H1 (cell line): Measurements from ENCODE around the gene CRYBB1. TPM values are rescaled to one million over a fixed set of nuclear protein-coding genes. Genes with fewer than 3 reads are reported as not detected.
A peak's percentile ranks its signal among the peaks of the same experiment; 100 is the strongest.

Source experiments
- CTCF ChIA-PET: fragments of 300-600 bp; sonication (Branson Sonifier 250); formaldehyde crosslinking; loops from one replicate; lab custom pipeline; 2021; ENCODE audit not compliant: partially characterized antibody; lab: Charles Lee
- POLR2A ChIA-PET: fragments of 300-600 bp; sonication (Branson Sonifier 250); formaldehyde crosslinking; loops from one replicate; lab custom pipeline; 2021; ENCODE audit warnings: inconsistent platforms; ENCODE audit not compliant: partially characterized antibody; lab: Charles Lee
- DNase-seq, 2 experiments: peaks; one replicate each; pipeline versions ENCODE4 v3.0.0 to v3.0.0-alpha.2; 2010 to 2022; ENCODE audit warnings: low spot score in 2 of 2, low read depth in 1 of 2, mixed read lengths in 1 of 2
- FAIRE-seq: peaks from 2 replicates; lab custom pipeline; 2011; peaks lifted over from hg19 to GRCh38; lab: Jason Lieb, UNC
- H2AFZ ChIP-seq: 2 replicates; pipeline ENCODE4 v1.8.1; 2012; ENCODE audit warnings: low read length, inconsistent platforms
- H2AK5ac ChIP-seq: 2 replicates; pipeline ENCODE4 v1.6.1; 2013; ENCODE audit warnings: low read depth, low read length
- H2BK120ac ChIP-seq: replicated peaks from 2 replicates; pipeline ENCODE3; 2013; ENCODE audit warnings: low read depth, low read length, inconsistent platforms
- H2BK12ac ChIP-seq: 2 replicates; pipeline ENCODE4 v1.6.1; 2013; ENCODE audit warnings: low read depth, low read length
- H2BK15ac ChIP-seq: 2 replicates; pipeline ENCODE4 v1.6.1; 2013; ENCODE audit warnings: low read length
- H2BK20ac ChIP-seq: 2 replicates; pipeline ENCODE4 v1.6.1; 2013; ENCODE audit warnings: low read length
- H2BK5ac ChIP-seq: 2 replicates; pipeline ENCODE4 v1.6.1; 2013; ENCODE audit warnings: low read depth, low read length
- H3K14ac ChIP-seq: 2 replicates; pipeline ENCODE4 v1.6.1; 2013; ENCODE audit warnings: inconsistent platforms; ENCODE audit not compliant: insufficient read length
- H3K18ac ChIP-seq: 2 replicates; pipeline ENCODE4 v1.6.1; 2013; ENCODE audit warnings: low read length; ENCODE audit errors: extremely low read depth
- H3K23ac ChIP-seq: 2 replicates; pipeline ENCODE4 v1.6.1; 2013; ENCODE audit warnings: inconsistent platforms; ENCODE audit not compliant: insufficient read length
- H3K23me2 ChIP-seq: 2 replicates; pipeline ENCODE4 v1.6.1; 2013; ENCODE audit warnings: low read depth, low read length
- H3K27ac ChIP-seq: 2 replicates; pipeline ENCODE4 v1.6.1; 2011; ENCODE audit warnings: low read depth, low read length, inconsistent platforms
- H3K27me3 ChIP-seq, 4 experiments: replicated peaks in 1 of 4; 1 replicate in 1 of 4; 2 replicates in 3 of 4; pipeline versions ENCODE4 v1.6.1 to v1.8.1; 2011 to 2013; ENCODE audit warnings: low read length in 3 of 4, mild to moderate bottlenecking in 3 of 4, inconsistent platforms in 2 of 4, mixed read lengths in 2 of 4, moderate library complexity in 1 of 4; ENCODE audit not compliant: control insufficient read depth in 3 of 4, insufficient read depth in 3 of 4; ENCODE audit errors: extremely low read depth in 1 of 4
- H3K36me3 ChIP-seq, 4 experiments: 2 replicates each; pipeline versions ENCODE4 v1.6.1 to v1.8.1; 2011 to 2013; ENCODE audit warnings: mild to moderate bottlenecking in 4 of 4, low read length in 3 of 4, moderate library complexity in 2 of 4, control low read depth in 1 of 4, inconsistent platforms in 1 of 4; ENCODE audit not compliant: insufficient read depth in 4 of 4, control insufficient read depth in 2 of 4
- H3K4ac ChIP-seq: replicated peaks from 2 replicates; pipeline ENCODE3; 2013; ENCODE audit warnings: low read length, low read depth, mixed read lengths, inconsistent platforms; ENCODE audit not compliant: insufficient read length
- H3K4me1 ChIP-seq, 4 experiments: replicated peaks in 1 of 4; 1 replicate in 1 of 4; 2 replicates in 3 of 4; pipeline versions ENCODE4 v1.6.1 to v1.8.1; 2011 to 2013; ENCODE audit warnings: low read length in 3 of 4, inconsistent platforms in 2 of 4, mixed read lengths in 1 of 4; ENCODE audit not compliant: insufficient read depth in 4 of 4, control insufficient read depth in 3 of 4
- H3K4me2 ChIP-seq, 2 experiments: 2 replicates each; pipeline versions ENCODE4 v1.6.1 to v1.8.1; 2011 to 2013; ENCODE audit warnings: low read depth in 2 of 2, low read length in 2 of 2, control low read depth in 1 of 2, inconsistent platforms in 1 of 2, mild to moderate bottlenecking in 1 of 2; ENCODE audit not compliant: insufficient read depth in 1 of 2
- H3K4me3 ChIP-seq, 4 experiments: fragments of 200-600, 300-600 bp in 1 of 4; sonication (generic), shearing (Covaris generic), sonication (Bioruptor Twin) in 1 of 4; 2 replicates each; pipeline versions ENCODE4 v1.5.1 to v1.8.1; 2011 to 2016; ENCODE audit warnings: low read length in 4 of 4, low read depth in 3 of 4, control low read depth in 2 of 4, inconsistent platforms in 2 of 4, mild to moderate bottlenecking in 2 of 4, mixed read lengths in 1 of 4, moderate library complexity in 1 of 4; ENCODE audit not compliant: insufficient read depth in 2 of 4; ENCODE audit errors: extremely low read depth in 1 of 4
- H3K56ac ChIP-seq: replicated peaks from 2 replicates; pipeline ENCODE3; 2013; ENCODE audit warnings: low read depth, mild to moderate bottlenecking, mixed read lengths, low read length, inconsistent platforms; ENCODE audit not compliant: insufficient read length
- H3K79me1 ChIP-seq: 2 replicates; pipeline ENCODE4 v1.6.1; 2013; ENCODE audit warnings: low read depth, low read length, control low read depth
- H3K79me2 ChIP-seq, 2 experiments: 2 replicates each; pipeline versions ENCODE4 v1.6.1 to v1.8.1; 2012 to 2013; ENCODE audit warnings: low read length in 2 of 2, mild to moderate bottlenecking in 2 of 2, inconsistent platforms in 1 of 2; ENCODE audit not compliant: insufficient read depth in 2 of 2, control insufficient read depth in 1 of 2
- H3K9ac ChIP-seq, 4 experiments: replicated peaks in 1 of 4; 1 replicate in 1 of 4; 2 replicates in 3 of 4; pipeline versions ENCODE4 v1.6.1 to v1.8.1; 2011 to 2013; ENCODE audit warnings: low read depth in 3 of 4, low read length in 3 of 4, control low read depth in 2 of 4, mild to moderate bottlenecking in 2 of 4, moderate library complexity in 2 of 4, inconsistent platforms in 1 of 4; ENCODE audit errors: extremely low read depth in 1 of 4
- H3K9me3 ChIP-seq, 2 experiments: 2 replicates each; pipeline versions ENCODE4 v1.6.1 to v1.8.1; 2012 to 2013; ENCODE audit warnings: mild to moderate bottlenecking in 2 of 2, moderate library complexity in 2 of 2, control low read depth in 1 of 2, inconsistent platforms in 1 of 2, low read depth in 1 of 2, low read length in 1 of 2, mixed read lengths in 1 of 2; ENCODE audit not compliant: insufficient read depth in 2 of 2
- H4K20me1 ChIP-seq, 2 experiments: replicated peaks in 1 of 2; 2 replicates each; pipeline versions ENCODE3 to v1.8.1; 2011 to 2013; ENCODE audit warnings: inconsistent platforms in 2 of 2, low read length in 2 of 2, mild to moderate bottlenecking in 1 of 2; ENCODE audit not compliant: insufficient read depth in 2 of 2, control insufficient read depth in 1 of 2
- H4K5ac ChIP-seq: 2 replicates; pipeline ENCODE4 v1.6.1; 2013; ENCODE audit warnings: low read length, low read depth, mixed read lengths, inconsistent platforms; ENCODE audit not compliant: insufficient read length
- H4K8ac ChIP-seq: 2 replicates; pipeline ENCODE4 v1.8.0; 2013; ENCODE audit warnings: mild to moderate bottlenecking, moderate library complexity, low read length, inconsistent platforms; ENCODE audit not compliant: insufficient read depth; ENCODE audit errors: extremely low read depth
- H4K91ac ChIP-seq: replicated peaks from 2 replicates; pipeline ENCODE3; 2013; ENCODE audit warnings: low read length, mixed read lengths, inconsistent platforms; ENCODE audit not compliant: insufficient read length
- CEBPB ChIP-seq: IDR thresholded peaks from 2 replicates; pipeline ENCODE4 v1.6.1; 2012; ENCODE audit warnings: low read depth, low read length
- CHD1 ChIP-seq: IDR thresholded peaks from 2 replicates; pipeline ENCODE4 v1.6.1; 2012; ENCODE audit warnings: low read depth, low read length, improper control_type of control experiment
- CTBP2 ChIP-seq: IDR thresholded peaks from 2 replicates; pipeline ENCODE4 v1.7.0; 2011; ENCODE audit warnings: borderline replicate concordance, mild to moderate bottlenecking, moderate library complexity, mixed read lengths, low read length; ENCODE audit not compliant: insufficient read depth, insufficient read length
- GABPA ChIP-seq: IDR thresholded peaks from 2 replicates; pipeline ENCODE4 v1.6.1; 2011; ENCODE audit warnings: mild to moderate bottlenecking, low read length, moderate library complexity, borderline replicate concordance; ENCODE audit not compliant: insufficient read depth
- PHF8 ChIP-seq: fragments of 200-600 bp; sonication (generic); conservative IDR thresholded peaks from 2 replicates; pipeline ENCODE4 v1.7.1; 2012; ENCODE audit warnings: low read depth, mild to moderate bottlenecking, inconsistent platforms, low read length, moderate library complexity
- POLR2A ChIP-seq, 2 experiments: IDR thresholded peaks; 1 replicate in 1 of 2; 2 replicates in 1 of 2; pipeline ENCODE4 v1.6.1; 2011; ENCODE audit warnings: low read depth in 2 of 2, low read length in 2 of 2, mild to moderate bottlenecking in 2 of 2; ENCODE audit errors: control extremely low read depth in 1 of 2
- RFX5 ChIP-seq: IDR thresholded peaks from 2 replicates; pipeline ENCODE4 v1.6.1; 2011; ENCODE audit warnings: low read depth, low read length, improper control_type of control experiment, borderline replicate concordance
- SP1 ChIP-seq: IDR thresholded peaks from 2 replicates; pipeline ENCODE4 v1.6.1; 2011; ENCODE audit warnings: low read depth, low read length
- ZNF274 ChIP-seq: IDR thresholded peaks from 2 replicates; pipeline ENCODE4 v1.7.0; 2012; ENCODE audit warnings: low read length, borderline replicate concordance; ENCODE audit errors: extremely low read depth
- WGBS, 2 experiments: shearing (Covaris generic) in 1 of 2; methylation state at CpG; one replicate each; pipeline versions ENCODE4 v1.1.6 to v1.1.7; 2013 to 2015; ENCODE audit warnings: low lambda C conversion rate in 2 of 2, mixed read lengths in 2 of 2, inconsistent platforms in 1 of 2, low coverage in 1 of 2, missing lambda C conversion rate in 1 of 2; ENCODE audit not compliant: insufficient replicate concordance in 2 of 2, insufficient coverage in 1 of 2, insufficient read length in 1 of 2; ENCODE audit errors: extremely low coverage in 1 of 2, missing lambda C conversion rate in 1 of 2; 5-methylcytosine and 5-hydroxymethylcytosine counted together
- polyA plus RNA-seq, 7 experiments: library from polyadenylated mRNA; depleted of rRNA in 3 of 7; stranded (reverse) in 5 of 7; unstranded in 2 of 7; fragments of >200 nt in 5 of 7; fragments of 200-250 nt in 2 of 7; gene quantifications; 1 replicate in 5 of 7; 2 replicates in 1 of 7; 4 replicates in 1 of 7; pipeline versions ENCODE4 v1.2.1 to v1.2.3, GENCODE V29; 2011 to 2013; ENCODE audit warnings: missing spikeins in 2 of 7, mixed read lengths in 2 of 7
- total RNA-seq: library from RNA; stranded (reverse); fragmentation: NEBNext Ultra II Directional; extraction: Animal tissue kit (Norgen Biotek cat#: 25700); gene quantifications from 2 replicates; pipeline ENCODE4 v1.2.1, GENCODE V29; 2021
- TF ChIP-seq, protein P1 (sequence below): IDR thresholded peaks from 2 replicates; pipeline ENCODE4 v1.6.1; 2012; ENCODE audit warnings: inconsistent platforms

Gene CRYBB1
- total and polyA plus RNA-seq, 2 of the 8 experiments (the other 6 are each of a cell fraction or from before 2014, with no cell fraction given): 1.7 to 6.0 TPM

DNA sequence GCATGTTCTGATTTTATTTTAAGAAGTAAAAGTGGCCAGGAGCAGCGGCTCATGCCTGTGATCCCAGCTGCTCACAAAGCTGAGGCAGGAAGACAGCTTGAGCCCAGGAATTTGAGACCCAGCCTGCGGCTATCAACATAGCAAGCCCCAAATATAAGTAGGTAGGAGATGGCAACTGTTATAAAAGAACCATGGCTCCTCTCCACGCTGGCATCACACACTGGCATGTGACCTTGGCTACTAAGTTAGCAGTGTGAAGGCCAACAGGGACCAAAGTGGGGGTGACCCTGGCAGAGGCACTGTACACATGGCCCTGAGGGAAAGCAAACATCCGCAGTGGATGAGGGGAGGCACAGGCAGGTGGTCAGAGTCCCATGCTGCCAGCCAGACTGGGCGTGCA, 60.9 kb downstream of the CRYBB1 start:
- WGBS, 2 experiments: 89% methylated on average over 5 of the region's 5 CpGs; no CpG with 5 or more reads in 1 of the 2 experiments

More for the DNA sequence above, 60.9 kb downstream of the CRYBB1 start:
- ChIA-PET CTCF (no interaction called here), POLR2A (interaction anchor here (0.7 to 2.0 kb wide), 4 partner anchors 12 to 73 kb away, joined by 3 to 4 read pairs (median 4); partner anchors contain the start of genes HPS4, SRRD and TPST2)
- Histone ChIP-seq H3K9ac (no peak overlapping the region), H3K4me1 (peaks cover 22 to 39% (median 27%) of the 10 kb centered on the region in 4 experiments), H3K79me1 (peaks cover 19% of the 10 kb centered on the region), H4K20me1 (peaks cover 5 to 9% of the 10 kb centered on the region in 2 experiments), H3K18ac (peak overlapping the region; percentile 49; the same call in 1 of the 2 replicates), H4K91ac (no peak overlapping the region), H2BK120ac (no peak overlapping the region), H3K56ac (no peak overlapping the region), H3K79me2 (peaks cover 12 to 75% of the 10 kb centered on the region in 2 experiments), H3K4me3 (no peak overlapping the region), H3K4ac (no peak overlapping the region), H3K27ac (no peak overlapping the region), H2AK5ac (no peak overlapping the region), H3K23ac (no peak overlapping the region), H3K36me3 (no peaks in the 10 kb centered on the region), H2BK5ac (0 out of 2 replicates have a peak overlapping the region, but pooled peaks have one; percentile 3), H4K8ac (no peak overlapping the region), H4K5ac (no peak overlapping the region), H3K4me2 (no peak overlapping the region), H2BK20ac (no peak overlapping the region), H2BK15ac (0 out of 2 replicates have a peak overlapping the region, but pooled peaks have one; percentile 74), H3K27me3 (no peaks in the 10 kb centered on the region), H3K14ac (no peak overlapping the region), H2AFZ (no peak overlapping the region), H3K9me3 (no peaks in the 10 kb centered on the region), H2BK12ac (peak overlapping the region; percentile 62; the same call in 1 of the 2 replicates), H3K23me2 (no peaks in the 10 kb centered on the region)
- DNase-seq: no peak
- TF ChIP-seq GABPA (no peak), CEBPB (no peak), SP1 (no peak), PHF8 (no peak), ZNF274 (no peak), POLR2A (IDR thresholded peaks at IDR 0.05; ENCODE audit: control extremely low read depth in 1 of 2, low read depth in 2 of 2, low read length in 2 of 2) (no peak), CHD1 (no peak), CTBP2 (no peak), RFX5 (no peak)
- TF ChIP-seq, protein P1, sequence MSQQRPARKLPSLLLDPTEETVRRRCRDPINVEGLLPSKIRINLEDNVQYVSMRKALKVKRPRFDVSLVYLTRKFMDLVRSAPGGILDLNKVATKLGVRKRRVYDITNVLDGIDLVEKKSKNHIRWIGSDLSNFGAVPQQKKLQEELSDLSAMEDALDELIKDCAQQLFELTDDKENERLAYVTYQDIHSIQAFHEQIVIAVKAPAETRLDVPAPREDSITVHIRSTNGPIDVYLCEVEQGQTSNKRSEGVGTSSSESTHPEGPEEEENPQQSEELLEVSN: no peak
- no peak for FAIRE-seq
